H1 (cell line): ENCODE data around the gene PDLIM4.

ENCODE experiments used
- KDM1A ChIP-seq: fragments of 200-600, 300-600 bp; sonication (generic); IDR thresholded peaks from 2 replicates; pipeline ENCODE4 v1.7.1; 2016; ENCODE audit warnings: mild to moderate bottlenecking, low read length, borderline replicate concordance
- NANOG ChIP-seq: IDR thresholded peaks from 2 replicates; pipeline ENCODE4 v1.6.1; 2011; ENCODE audit warnings: low read length, low read depth, mild to moderate bottlenecking, inconsistent platforms; ENCODE audit not compliant: insufficient read depth, poor library complexity, severe bottlenecking

DNA sequence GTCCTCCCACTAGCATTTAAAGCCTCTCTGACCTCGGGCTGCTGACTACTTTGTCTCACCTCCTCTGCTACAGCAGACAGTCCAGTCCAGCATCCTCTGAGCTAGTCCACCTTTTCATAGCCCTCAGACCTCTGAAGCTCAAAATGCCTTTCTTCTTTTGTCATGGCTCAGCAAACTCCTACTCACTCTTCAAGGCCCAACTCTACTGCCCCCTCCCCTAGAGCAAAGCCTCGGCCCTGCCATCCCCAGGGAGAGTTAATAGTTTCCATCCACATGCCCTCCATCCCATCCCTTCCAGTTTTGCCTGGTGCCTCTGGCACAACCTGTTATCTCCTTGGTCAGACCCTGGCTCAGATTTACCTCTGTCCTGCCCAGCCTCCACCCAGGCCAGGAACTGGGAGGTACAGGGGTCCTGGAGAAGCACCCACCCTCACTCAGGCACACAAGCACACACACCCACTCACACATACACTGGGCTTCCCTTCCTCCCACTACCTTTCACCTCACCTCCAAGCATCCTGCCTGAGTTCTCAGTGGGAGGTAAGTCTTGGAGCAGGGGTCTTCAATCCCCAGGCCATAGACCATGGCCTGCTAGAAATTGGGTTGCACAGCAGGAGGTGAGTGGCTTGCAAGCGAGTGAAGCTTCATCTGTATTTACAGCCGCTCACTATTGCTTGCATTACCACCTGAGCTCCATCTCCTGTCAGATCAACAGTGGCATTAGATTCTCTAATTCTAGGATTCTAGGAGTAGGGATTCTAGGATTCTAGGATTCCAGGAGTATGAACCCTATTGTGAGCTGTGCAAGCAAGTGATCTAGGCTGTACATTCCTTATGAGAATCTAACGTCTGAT, 18.1 kb downstream of the PDLIM4 start:
- TF ChIP-seq KDM1A: no peak
- TF ChIP-seq NANOG: no peak
